HepG2 (cell line): ENCODE results near the gene HERPUD2. TPM values are rescaled to one million over a fixed set of nuclear protein-coding genes. Genes with fewer than 3 reads are reported as not detected.

Source experiments
- ATAC-seq: fragments of 200-7000 bp; cut with Tn5 transposase; 3 replicates; pipeline ENCODE4 v1.9.1; 2020; ENCODE audit warnings: mild to moderate bottlenecking, moderate library complexity
- BruUV-seq: library from RNA; stranded (reverse); fragments of 400-500 nt; replicated peaks from 2 replicates; lab custom pipeline; 2021; lab: Mats Ljungman, UMichigan
- CTCF ChIA-PET: fragments of 300-600 bp; formaldehyde crosslinking; extraction: SDS; loops from one replicate; lab custom pipeline; 2021; ENCODE audit warnings: low total read pairs, inconsistent platforms, low intra/inter-chr PET ratio; lab: Yijun Ruan, JAX
- POLR2A ChIA-PET: fragments of 350-600 bp; sonication (Branson Sonifier 250); formaldehyde crosslinking; loops from one replicate; lab custom pipeline; 2020; ENCODE audit warnings: antibody characterized with exemption, inconsistent platforms; lab: Yijun Ruan, JAX
- DNase-seq: peaks from one replicate; pipeline ENCODE4 v3.0.0-alpha.2; 2015; ENCODE audit warnings: low spot score
- FAIRE-seq: peaks from 3 replicates; lab custom pipeline; 2011; peaks lifted over from hg19 to GRCh38; lab: Jason Lieb, UNC
- H2AFZ ChIP-seq: one replicate; pipeline ENCODE4 v1.6.1; 2011; ENCODE audit warnings: low read length, inconsistent platforms
- H3K27ac ChIP-seq: fragments of 300-600 bp; 3 replicates; pipeline ENCODE4 v1.8.0; 2011; ENCODE audit warnings: mixed run types, mild to moderate bottlenecking, mixed read lengths, low read length, inconsistent platforms; ENCODE audit not compliant: insufficient read depth; ENCODE audit errors: extremely low read length
- H3K27me3 ChIP-seq, 2 experiments: fragments of 200-600 bp in 1 of 2; 2 replicates in 1 of 2; 3 replicates in 1 of 2; pipeline versions ENCODE4 v1.6.0 to v1.8.0; 2011; ENCODE audit warnings: low read length in 2 of 2, mild to moderate bottlenecking in 2 of 2, moderate library complexity in 2 of 2, inconsistent platforms in 1 of 2; ENCODE audit not compliant: insufficient read depth in 2 of 2, control insufficient read depth in 1 of 2
- H3K36me3 ChIP-seq, 2 experiments: fragments of 200-600 bp in 1 of 2; replicated peaks in 1 of 2; 2 replicates in 1 of 2; 3 replicates in 1 of 2; pipeline versions ENCODE4 v1.5.1 to v1.8.0; 2011; ENCODE audit warnings: low read length in 2 of 2, inconsistent platforms in 1 of 2; ENCODE audit not compliant: insufficient read depth in 2 of 2, control insufficient read depth in 1 of 2
- H3K4me1 ChIP-seq: 2 replicates; pipeline ENCODE4 v1.5.1; 2012; ENCODE audit warnings: low read length, inconsistent platforms; ENCODE audit not compliant: insufficient read depth
- H3K4me2 ChIP-seq: 2 replicates; pipeline ENCODE4 v1.6.0; 2011; ENCODE audit warnings: low read depth, low read length, inconsistent platforms
- H3K4me3 ChIP-seq, 3 experiments: fragments of 200-600 bp in 1 of 3; sonication (generic), shearing (Covaris generic) in 1 of 3; replicated peaks in 1 of 3; 2 replicates each; pipeline ENCODE4 v1.5.1; 2011 to 2016; ENCODE audit warnings: low read length in 3 of 3, inconsistent platforms in 2 of 3, low read depth in 2 of 3, mild to moderate bottlenecking in 2 of 3, control low read depth in 1 of 3, mixed read lengths in 1 of 3; ENCODE audit not compliant: insufficient read depth in 1 of 3
- H3K79me2 ChIP-seq: one replicate; pipeline ENCODE4 v1.6.1; 2011; ENCODE audit warnings: low read length, inconsistent platforms; ENCODE audit not compliant: insufficient read depth
- H3K9ac ChIP-seq: 2 replicates; pipeline ENCODE4 v1.6.0; 2011; ENCODE audit warnings: mild to moderate bottlenecking, low read depth, low read length, inconsistent platforms; ENCODE audit not compliant: insufficient read depth
- H3K9me3 ChIP-seq: 2 replicates; pipeline ENCODE4 v1.5.1; 2012; ENCODE audit warnings: mild to moderate bottlenecking, low read length
- H4K20me1 ChIP-seq: 2 replicates; pipeline ENCODE4 v1.6.0; 2011; ENCODE audit warnings: inconsistent platforms, mild to moderate bottlenecking, low read length, moderate library complexity; ENCODE audit not compliant: insufficient read depth
- CTCF ChIP-seq: sonication (generic); formaldehyde crosslinking; IDR thresholded peaks from 2 replicates; pipeline ENCODE4 v1.5.0; 2020; ENCODE audit warnings: mild to moderate bottlenecking, missing genetic modification reagents, moderate library complexity
- EED ChIP-seq: sonication (generic); formaldehyde crosslinking; IDR thresholded peaks from 2 replicates; pipeline ENCODE4 v1.5.0; 2020; ENCODE audit warnings: mild to moderate bottlenecking, missing genetic modification reagents
- FOXM1 ChIP-seq: sonication (generic); formaldehyde crosslinking; IDR thresholded peaks from 2 replicates; pipeline ENCODE4 v1.5.0; 2020; ENCODE audit warnings: missing genetic modification reagents
- NFKB2 ChIP-seq: sonication (generic); formaldehyde crosslinking; IDR thresholded peaks from 2 replicates; pipeline ENCODE4 v1.4.0; 2020; ENCODE audit warnings: missing genetic modification reagents, borderline replicate concordance
- SATB2 ChIP-seq: sonication (generic); formaldehyde crosslinking; IDR thresholded peaks from 2 replicates; pipeline ENCODE4 v1.5.0; 2020; ENCODE audit warnings: missing genetic modification reagents
- SP2 ChIP-seq: sonication (generic); formaldehyde crosslinking; IDR thresholded peaks from 2 replicates; pipeline ENCODE4 v1.5.1; 2020; ENCODE audit warnings: mild to moderate bottlenecking, missing genetic modification reagents
- THRA ChIP-seq: sonication (generic); formaldehyde crosslinking; IDR thresholded peaks from 2 replicates; pipeline ENCODE4 v1.4.0; 2020; ENCODE audit warnings: missing genetic modification reagents, borderline replicate concordance
- USF2 ChIP-seq, 2 experiments: sonication (generic) in 1 of 2; formaldehyde crosslinking in 1 of 2; IDR thresholded peaks; 2 replicates each; pipeline versions ENCODE4 v1.5.1 to v1.6.1; 2011 to 2020; ENCODE audit warnings: borderline replicate concordance in 1 of 2, low read depth in 1 of 2, low read length in 1 of 2, mild to moderate bottlenecking in 1 of 2, missing genetic modification reagents in 1 of 2, moderate library complexity in 1 of 2
- WGBS: methylation state at CpG from one replicate; pipeline ENCODE4 v1.1.6; 2017; ENCODE audit warnings: low lambda C conversion rate; 5-methylcytosine and 5-hydroxymethylcytosine counted together
- in situ Hi-C: cut with HindIII; loops from 2 replicates; pipeline ENCODE4 v1.10.0; 2017; ENCODE audit warnings: low pct_unique_long_range_greater_than_20kb; ENCODE audit not compliant: extremely low pct_ligation_motif_present
- intact Hi-C: fragments of 100-400 bp; cut with micrococcal nuclease; formaldehyde crosslinking; loops from one replicate; pipeline ENCODE4 v1.10.0; 2022; ENCODE audit not compliant: unreplicated experiment
- polyA plus RNA-seq, 8 experiments: library from polyadenylated mRNA; depleted of rRNA in 3 of 8; stranded (reverse) in 7 of 8; unstranded in 1 of 8; fragments of >200 nt; fragmentation: Illumina TruSeq in 4 of 8; extraction: Trizol in 4 of 8; gene quantifications; 2 replicates each; pipeline versions ENCODE4 v1.2.1 to v1.2.3, GENCODE V29; 2011 to 2016; ENCODE audit warnings: low read depth in 4 of 8, missing spikeins in 1 of 8, mixed read lengths in 1 of 8; ENCODE audit not compliant: insufficient read depth in 1 of 8
- total RNA-seq, 5 experiments: library from RNA; depleted of rRNA; stranded (reverse); fragments of >200 nt; fragmentation: Illumina TruSeq; extraction: Trizol; gene quantifications; 2 replicates each; pipeline ENCODE4 v1.2.3, GENCODE V29; 2016; ENCODE audit warnings: low read depth in 1 of 5
- TF ChIP-seq, protein P1 (sequence below): sonication (generic); IDR thresholded peaks from 2 replicates; pipeline ENCODE4 v1.6.1; 2016; ENCODE audit warnings: low read depth, borderline replicate concordance
- TF ChIP-seq, protein P2 (sequence below): conservative IDR thresholded peaks from 2 replicates; pipeline ENCODE4 v1.6.1; 2018; ENCODE audit warnings: missing genetic modification reagents

Gene HERPUD2
- total and polyA plus RNA-seq, 2 of the 13 experiments (the other 11 are each of a cell fraction or from before 2014, with no cell fraction given): 10.7 to 38.6 TPM

DNA sequence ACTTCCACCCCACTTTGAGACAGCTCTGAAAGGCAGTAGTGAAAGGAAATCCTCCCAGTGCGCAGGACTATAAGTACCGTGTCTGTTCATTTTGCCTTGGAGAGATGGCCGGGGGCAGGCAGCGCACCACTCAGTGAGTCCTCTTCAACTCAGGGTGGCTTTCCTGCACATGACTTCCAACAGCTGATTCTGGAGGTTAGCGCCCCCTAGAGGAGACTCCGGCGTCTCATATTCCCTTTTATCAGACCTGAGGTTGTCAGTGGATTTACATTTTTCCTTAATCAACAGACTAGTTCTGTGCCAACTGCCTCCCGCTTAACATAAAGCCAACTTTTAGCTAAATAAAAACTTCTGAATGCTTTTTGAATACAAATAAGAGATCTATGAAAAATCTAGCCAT is 101.0 kb downstream of the HERPUD2 start:
- TF ChIP-seq SATB2 (CRISPR knock-in tag) (no peak), CTCF (peak; percentile 27; the same call in 1 of the 2 replicates)
- TF ChIP-seq, protein P1, sequence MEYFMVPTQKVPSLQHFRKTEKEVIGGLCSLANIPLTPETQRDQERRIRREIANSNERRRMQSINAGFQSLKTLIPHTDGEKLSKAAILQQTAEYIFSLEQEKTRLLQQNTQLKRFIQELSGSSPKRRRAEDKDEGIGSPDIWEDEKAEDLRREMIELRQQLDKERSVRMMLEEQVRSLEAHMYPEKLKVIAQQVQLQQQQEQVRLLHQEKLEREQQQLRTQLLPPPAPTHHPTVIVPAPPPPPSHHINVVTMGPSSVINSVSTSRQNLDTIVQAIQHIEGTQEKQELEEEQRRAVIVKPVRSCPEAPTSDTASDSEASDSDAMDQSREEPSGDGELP: peak; percentile 55; the same call in 1 of the 2 replicates
- no peak overlapping the region for H2AFZ ChIP-seq
- peak; percentile 39; the same call in 1 of the 3 replicates for ATAC-seq
- peaks cover 0 to 5% of the 10 kb centered on the region in 2 experiments; a peak in 1 of 5 replicates for H3K27me3 ChIP-seq
- H3K4me3 ChIP-seq: no peak overlapping the region
- H3K79me2 ChIP-seq: no peaks in the 10 kb centered on the region
- intact Hi-C loops (no loop called here), in situ Hi-C loops (no loop called here)
- H3K27ac ChIP-seq: no peak overlapping the region
- no TSS peak for BruUV-seq
- H3K36me3 ChIP-seq: no peaks in the 10 kb centered on the region
- 29% methylated on average over 7 of the region's 8 CpGs for WGBS
- H3K9ac ChIP-seq: no peak overlapping the region
- FAIRE-seq: no peak
- CTCF ChIA-PET: no interaction called here
- no peaks in the 10 kb centered on the region for H3K9me3 ChIP-seq
- DNase-seq: peak; percentile 7
- POLR2A ChIA-PET: no interaction called here
- no peaks in the 10 kb centered on the region for H3K4me1 ChIP-seq
- H3K4me2 ChIP-seq: no peak overlapping the region
- no peaks in the 10 kb centered on the region for H4K20me1 ChIP-seq

DNA sequence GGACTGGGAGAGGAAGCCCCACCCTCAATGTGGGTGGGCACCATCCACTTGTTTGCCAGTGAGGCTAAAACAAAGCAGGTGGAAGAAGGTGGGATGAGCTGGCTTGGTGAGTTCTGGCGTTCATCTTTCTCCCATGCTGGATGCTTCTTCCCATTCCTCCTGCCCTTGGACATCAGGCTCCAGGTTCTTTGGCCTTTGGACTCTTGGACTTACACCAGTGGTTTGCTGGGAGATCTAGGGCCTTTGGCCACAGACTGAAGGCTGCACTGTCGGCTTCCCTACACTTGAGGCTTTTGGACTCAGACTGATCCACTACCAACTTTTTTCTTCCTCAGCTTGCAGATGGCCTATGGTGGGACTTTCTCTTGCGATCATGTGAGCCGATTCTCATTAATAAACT is 106.3 kb downstream of the HERPUD2 start:
- 14% methylated on average over 3 of the region's 4 CpGs for WGBS
- no peaks in the 10 kb centered on the region for H4K20me1 ChIP-seq
- ATAC-seq (no peak), DNase-seq (no peak), FAIRE-seq (no peak)
- H3K4me3 ChIP-seq: no peak overlapping the region
- H3K27me3 ChIP-seq: no peaks in the 10 kb centered on the region; a peak in 1 of 5 replicates
- CTCF ChIA-PET: no interaction called here
- no peaks in the 10 kb centered on the region for H3K36me3 ChIP-seq
- H3K4me1 ChIP-seq: no peaks in the 10 kb centered on the region
- H2AFZ ChIP-seq: no peak overlapping the region
- POLR2A ChIA-PET: no interaction called here
- intact Hi-C loops: no loop called here
- BruUV-seq: no TSS peak
- no peak overlapping the region for H3K4me2 ChIP-seq
- no peaks in the 10 kb centered on the region for H3K79me2 ChIP-seq
- H3K9me3 ChIP-seq: no peaks in the 10 kb centered on the region
- no peak overlapping the region for H3K27ac ChIP-seq
- in situ Hi-C loops: no loop called here
- H3K9ac ChIP-seq: no peak overlapping the region
- TF ChIP-seq, protein P2, sequence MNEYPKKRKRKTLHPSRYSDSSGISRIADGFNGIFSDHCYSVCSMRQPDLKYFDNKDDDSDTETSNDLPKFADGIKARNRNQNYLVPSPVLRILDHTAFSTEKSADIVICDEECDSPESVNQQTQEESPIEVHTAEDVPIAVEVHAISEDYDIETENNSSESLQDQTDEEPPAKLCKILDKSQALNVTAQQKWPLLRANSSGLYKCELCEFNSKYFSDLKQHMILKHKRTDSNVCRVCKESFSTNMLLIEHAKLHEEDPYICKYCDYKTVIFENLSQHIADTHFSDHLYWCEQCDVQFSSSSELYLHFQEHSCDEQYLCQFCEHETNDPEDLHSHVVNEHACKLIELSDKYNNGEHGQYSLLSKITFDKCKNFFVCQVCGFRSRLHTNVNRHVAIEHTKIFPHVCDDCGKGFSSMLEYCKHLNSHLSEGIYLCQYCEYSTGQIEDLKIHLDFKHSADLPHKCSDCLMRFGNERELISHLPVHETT (CRISPR knock-in tag): no peak
- TF ChIP-seq SP2 (CRISPR knock-in tag): no peak
- TF ChIP-seq USF2 (IDR thresholded peaks at IDR 0.05; ENCODE audit: low read depth, low read length): no peak
- TF ChIP-seq USF2 (CRISPR knock-in tag; IDR thresholded peaks at IDR 0.05; ENCODE audit: borderline replicate concordance): no peak
- TF ChIP-seq EED (CRISPR knock-in tag): no peak
- no peak for TF ChIP-seq THRA
- TF ChIP-seq NFKB2: no peak
- no peak for TF ChIP-seq FOXM1 (CRISPR knock-in tag)
